Body of pancreas (tissue), 4 donors: ENCODE measurements around the gene DNASE1L3. TPM values are rescaled to one million over a fixed set of nuclear protein-coding genes. Genes with fewer than 3 reads are reported as not detected.

Source experiments
- ATAC-seq: fragments of 150-250 bp; one replicate; pipeline ENCODE4 v1.9.1; 2016
- DNase-seq, 4 donors: peaks; one replicate each; pipeline ENCODE4 v3.0.0-alpha.2; 2019
- H3K27ac ChIP-seq, 4 donors: fragments of 200-600 bp; sonication (generic); 1 replicate in 3 of 4; 2 replicates in 1 of 4; pipeline versions ENCODE4 v1.5.1 to v1.6.1; 2016 to 2019; ENCODE audit warnings: mild to moderate bottlenecking in 1 of 4, mixed read lengths in 1 of 4, moderate library complexity in 1 of 4
- H3K27me3 ChIP-seq, 2 donors: fragments of 200-600 bp; sonication (generic); one replicate each; pipeline ENCODE4 v1.6.0; 2016; ENCODE audit warnings: mild to moderate bottlenecking in 1 of 2
- H3K36me3 ChIP-seq, 2 donors: fragments of 200-600 bp; sonication (generic); replicated peaks in 1 of 2; 2 replicates each; pipeline ENCODE4 v1.5.1; 2016; ENCODE audit warnings: low read depth in 2 of 2; ENCODE audit not compliant: insufficient read depth in 1 of 2
- H3K4me1 ChIP-seq: fragments of 200-600 bp; sonication (generic); one replicate; pipeline ENCODE4 v1.6.0; 2016
- H3K4me3 ChIP-seq, 2 donors: fragments of 200-600 bp; sonication (generic); 1 replicate in 1 of 2; 2 replicates in 1 of 2; pipeline ENCODE4 v1.5.1; 2016 to 2019
- H3K9me3 ChIP-seq, 3 donors: fragments of 200-600 bp; sonication (generic); 1 replicate in 2 of 3; 2 replicates in 1 of 3; pipeline ENCODE4 v1.5.1; 2016
- CTCF ChIP-seq, 7 experiments: fragments of 450-650 bp in 4 of 7; fragments of 200-600 bp in 3 of 7; sonication (generic) in 3 of 7; IDR thresholded peaks; one replicate each; pipeline ENCODE4 v1.5.1; 2016 to 2019; ENCODE audit warnings: antibody characterized with exemption in 7 of 7
- POLR2A ChIP-seq, 3 donors: fragments of 450-650 bp; IDR thresholded peaks; one replicate each; pipeline ENCODE4 v1.6.1; 2016; ENCODE audit warnings: antibody characterized with exemption in 3 of 3, mild to moderate bottlenecking in 2 of 3
- WGBS, 2 donors: methylation state at CpG; one replicate each; pipeline ENCODE4 v1.1.5; 2017; 5-methylcytosine and 5-hydroxymethylcytosine counted together
- intact Hi-C: fragments of 100-400 bp; cut with DNase I; formaldehyde crosslinking; loops from one replicate; pipeline ENCODE4 v1.15.1; 2023
- total RNA-seq, 2 donors: library from RNA; depleted of rRNA; stranded (reverse); fragments of >200 nt; gene quantifications; one replicate each; pipeline ENCODE4 v1.1.0, GENCODE V29; 2016

Gene DNASE1L3
- total RNA-seq, 2 donors from 2014 or later: 2.1 TPM; not detected in 1

GRCh38 chr3:58188921-58189451, 21.8 kb downstream of the DNASE1L3 start:
- no peak for ATAC-seq

GRCh38 chr3:58188173-58188564, 22.6 kb downstream of the DNASE1L3 start:
- 63 to 69% methylated on average over 6 of the region's 6 CpGs for WGBS, 2 donors
- Histone ChIP-seq H3K27me3 (no peaks in the 10 kb centered on the region), H3K27ac (no peak overlapping the region), H3K9me3 (no peaks in the 10 kb centered on the region), H3K4me3 (no peak overlapping the region), H3K4me1 (peaks cover 5% of the 10 kb centered on the region), H3K36me3 (no peaks in the 10 kb centered on the region)
- TF ChIP-seq CTCF (IDR thresholded peaks at IDR 0.05): no peak
- TF ChIP-seq POLR2A (IDR thresholded peaks at IDR 0.05): no peak
- no peak for ATAC-seq
- intact Hi-C loops: no loop called here
- DNase-seq: no peak

More at GRCh38 chr3:58188921-58189451, 21.8 kb downstream of the DNASE1L3 start:
- no peak overlapping the region for H3K4me3 ChIP-seq
- intact Hi-C loops: no loop called here
- no peak for DNase-seq
- H3K9me3 ChIP-seq: no peaks in the 10 kb centered on the region
- 63 to 64% methylated on average over 10 of the region's 10 CpGs for WGBS, 2 donors
- H3K27me3 ChIP-seq: no peaks in the 10 kb centered on the region
- H3K36me3 ChIP-seq: no peaks in the 10 kb centered on the region
- TF ChIP-seq CTCF (IDR thresholded peaks at IDR 0.05) (no peak), POLR2A (IDR thresholded peaks at IDR 0.05) (no peak)
- H3K4me1 ChIP-seq: peaks cover 5% of the 10 kb centered on the region
- no peak overlapping the region for H3K27ac ChIP-seq

GRCh38 chr3:58184982-58185360, 25.8 kb downstream of the DNASE1L3 start:
- Histone ChIP-seq H3K27ac (no peak overlapping the region), H3K9me3 (no peaks in the 10 kb centered on the region), H3K27me3 (no peaks in the 10 kb centered on the region), H3K4me3 (no peak overlapping the region), H3K36me3 (no peaks in the 10 kb centered on the region), H3K4me1 (peaks cover 5% of the 10 kb centered on the region)
- DNase-seq: no peak
- 73 to 86% methylated on average over 7 of the region's 7 CpGs for WGBS, 2 donors
- TF ChIP-seq POLR2A (IDR thresholded peaks at IDR 0.05) (no peak), CTCF (IDR thresholded peaks at IDR 0.05) (no peak)
- ATAC-seq: no peak
- intact Hi-C loops: no loop called here

- Histone ChIP-seq H3K27ac (no peak overlapping the region), H3K27me3 (no peaks in the 10 kb centered on the region), H3K36me3 (no peaks in the 10 kb centered on the region), H3K4me3 (no peak overlapping the region), H3K4me1 (peaks cover 5% of the 10 kb centered on the region), H3K9me3 (no peaks in the 10 kb centered on the region)
- no peak for TF ChIP-seq POLR2A (IDR thresholded peaks at IDR 0.05)
- no peak for TF ChIP-seq CTCF (IDR thresholded peaks at IDR 0.05)
- ATAC-seq: no peak
- intact Hi-C loops: no loop called here
- 83 to 87% methylated on average over 11 of the region's 11 CpGs for WGBS, 2 donors
- no peak for DNase-seq
Measured at GRCh38 chr3:58184309-58184981, 26.3 kb downstream of the DNASE1L3 start.

GRCh38 chr3:58183891-58184290, 26.9 kb downstream of the DNASE1L3 start:
- ATAC-seq: no peak
- no peak for TF ChIP-seq POLR2A (IDR thresholded peaks at IDR 0.05)
- TF ChIP-seq CTCF (IDR thresholded peaks at IDR 0.05): no peak
- Histone ChIP-seq H3K36me3 (no peaks in the 10 kb centered on the region), H3K9me3 (no peaks in the 10 kb centered on the region), H3K4me1 (peaks cover 5% of the 10 kb centered on the region), H3K27ac (no peak overlapping the region), H3K27me3 (no peaks in the 10 kb centered on the region), H3K4me3 (no peak overlapping the region)
- intact Hi-C loops: no loop called here
- no peak for DNase-seq
- WGBS, 2 donors: 76% methylated on average over 12 of the region's 12 CpGs; no CpG with 5 or more reads in 1 of the 2 donors
